Cardiac fibroblast (primary cell): ENCODE data around the gene CYB5B.

Experiments used
- DNase-seq, 2 donors: peaks; one replicate each; pipeline versions ENCODE4 v3.0.0 to v3.0.0-alpha.2; 2010; ENCODE audit warnings: low read depth in 2 of 2
- H3K4me3 ChIP-seq, 2 donors: replicated peaks in 1 of 2; 1 replicate in 1 of 2; 2 replicates in 1 of 2; pipeline ENCODE4 v1.5.1; 2011; ENCODE audit warnings: low read depth in 2 of 2, low read length in 2 of 2, mild to moderate bottlenecking in 2 of 2, moderate library complexity in 1 of 2
- TF ChIP-seq, protein P1 (sequence below): IDR thresholded peaks from one replicate; pipeline ENCODE4 v1.5.1; 2011; ENCODE audit warnings: low read depth, mild to moderate bottlenecking, low read length, inconsistent platforms

The CYB5B gene

DNA sequence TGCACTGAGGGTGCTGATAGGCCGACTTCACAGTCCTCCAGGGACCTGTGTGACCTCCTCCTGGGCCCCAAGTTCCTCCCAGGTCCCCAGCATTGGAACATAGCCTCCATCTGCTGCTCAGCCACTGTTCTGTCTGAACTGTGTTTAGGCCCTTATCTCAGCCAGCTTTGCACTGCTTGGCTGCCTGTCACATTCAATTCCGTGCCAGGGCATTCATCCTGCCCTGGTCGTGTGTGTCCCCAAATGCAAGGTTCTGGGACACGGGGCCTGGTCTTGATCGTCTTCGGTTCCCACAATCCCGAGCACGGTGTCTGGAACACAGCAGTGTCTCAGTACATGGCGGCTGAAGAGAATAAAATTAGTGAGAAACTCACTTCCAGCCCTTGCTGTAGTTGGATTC, 71.4 kb downstream of the CYB5B start:
- TF ChIP-seq, protein P1, sequence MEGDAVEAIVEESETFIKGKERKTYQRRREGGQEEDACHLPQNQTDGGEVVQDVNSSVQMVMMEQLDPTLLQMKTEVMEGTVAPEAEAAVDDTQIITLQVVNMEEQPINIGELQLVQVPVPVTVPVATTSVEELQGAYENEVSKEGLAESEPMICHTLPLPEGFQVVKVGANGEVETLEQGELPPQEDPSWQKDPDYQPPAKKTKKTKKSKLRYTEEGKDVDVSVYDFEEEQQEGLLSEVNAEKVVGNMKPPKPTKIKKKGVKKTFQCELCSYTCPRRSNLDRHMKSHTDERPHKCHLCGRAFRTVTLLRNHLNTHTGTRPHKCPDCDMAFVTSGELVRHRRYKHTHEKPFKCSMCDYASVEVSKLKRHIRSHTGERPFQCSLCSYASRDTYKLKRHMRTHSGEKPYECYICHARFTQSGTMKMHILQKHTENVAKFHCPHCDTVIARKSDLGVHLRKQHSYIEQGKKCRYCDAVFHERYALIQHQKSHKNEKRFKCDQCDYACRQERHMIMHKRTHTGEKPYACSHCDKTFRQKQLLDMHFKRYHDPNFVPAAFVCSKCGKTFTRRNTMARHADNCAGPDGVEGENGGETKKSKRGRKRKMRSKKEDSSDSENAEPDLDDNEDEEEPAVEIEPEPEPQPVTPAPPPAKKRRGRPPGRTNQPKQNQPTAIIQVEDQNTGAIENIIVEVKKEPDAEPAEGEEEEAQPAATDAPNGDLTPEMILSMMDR = no peak

DNA sequence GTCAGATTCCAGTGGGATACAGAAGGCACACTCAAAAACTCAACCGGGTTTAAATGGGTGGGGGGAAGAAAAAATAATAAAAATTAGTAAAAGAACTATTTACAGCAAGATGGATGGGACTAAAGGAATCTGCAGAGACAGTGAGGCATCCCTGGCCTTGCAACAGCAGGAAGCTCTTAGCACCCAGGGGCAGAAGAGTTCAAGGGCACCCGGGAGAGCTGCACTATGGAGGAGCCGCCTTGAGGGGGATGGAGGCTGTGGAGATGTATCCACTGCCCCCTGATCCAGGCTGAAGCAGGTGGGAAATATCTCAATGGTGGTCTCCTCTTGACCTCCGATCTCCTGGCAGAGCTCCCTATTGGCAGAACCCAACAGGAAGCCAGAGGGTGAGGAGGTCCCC, 72.0 kb downstream of the CYB5B start:
- no peak overlapping the region for H3K4me3 ChIP-seq
- TF ChIP-seq, protein P1 = no peak
- DNase-seq = no peak

More for the DNA sequence above, 71.4 kb downstream of the CYB5B start:
- no peak overlapping the region for H3K4me3 ChIP-seq
- no peak for DNase-seq

DNA sequence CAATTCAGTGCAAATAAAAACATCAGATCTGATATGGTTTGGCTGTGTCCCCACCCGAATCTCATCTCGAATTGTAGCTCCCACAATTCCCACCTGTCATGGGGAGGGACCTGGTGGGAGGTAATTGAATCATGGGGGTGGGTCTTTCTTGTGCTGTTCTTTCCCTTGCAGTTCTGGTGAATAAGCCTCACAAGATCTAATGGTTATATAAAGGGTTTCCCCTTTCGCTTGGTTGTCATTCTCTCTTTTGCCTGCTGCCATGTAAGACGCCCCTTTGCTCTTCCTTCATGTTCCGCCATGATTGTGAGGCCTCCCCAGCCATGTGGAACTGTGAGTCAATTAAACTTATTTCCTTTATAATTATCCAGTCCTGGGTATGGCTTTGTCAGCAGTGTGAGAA, 72.5 kb downstream of the CYB5B start:
- TF ChIP-seq, protein P1 = no peak
- H3K4me3 ChIP-seq = no peak overlapping the region
- no peak for DNase-seq

DNA sequence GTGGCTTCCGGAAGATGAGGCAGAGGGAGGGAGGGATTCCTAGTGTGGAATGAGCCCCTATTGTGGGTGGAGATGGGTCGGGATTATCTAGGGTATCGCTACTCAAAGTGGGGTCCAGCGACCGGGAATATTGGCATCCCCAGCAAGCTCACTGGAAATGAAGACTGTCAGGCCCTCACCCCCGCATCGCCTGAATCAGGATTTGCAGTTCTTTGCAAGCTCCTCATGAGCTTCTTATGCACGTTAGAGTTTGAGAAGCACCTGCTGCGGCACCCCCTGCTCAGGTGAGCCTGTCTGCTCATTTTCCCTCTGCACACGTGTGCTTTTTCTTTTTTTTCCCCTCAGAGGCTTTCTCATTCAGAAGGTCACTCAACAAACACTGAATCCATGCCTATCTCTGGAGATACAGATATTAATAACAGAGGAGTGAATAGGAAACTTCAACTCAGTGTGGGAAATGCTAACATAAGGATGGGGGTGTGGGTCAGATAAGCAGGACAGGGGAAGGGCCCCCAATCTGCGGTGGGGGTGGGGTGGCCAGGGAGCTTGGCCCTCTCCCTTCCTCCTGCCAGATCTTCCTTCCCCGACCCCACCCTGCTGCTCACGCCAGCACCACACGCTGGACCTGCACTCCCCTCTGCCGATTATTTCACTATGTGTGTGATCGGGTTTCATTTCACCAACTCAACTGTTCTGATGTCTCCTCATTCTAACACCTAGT, 73.6 kb downstream of the CYB5B start:
- TF ChIP-seq, protein P1 = no peak
- no peak overlapping the region for H3K4me3 ChIP-seq
- no peak for DNase-seq

DNA sequence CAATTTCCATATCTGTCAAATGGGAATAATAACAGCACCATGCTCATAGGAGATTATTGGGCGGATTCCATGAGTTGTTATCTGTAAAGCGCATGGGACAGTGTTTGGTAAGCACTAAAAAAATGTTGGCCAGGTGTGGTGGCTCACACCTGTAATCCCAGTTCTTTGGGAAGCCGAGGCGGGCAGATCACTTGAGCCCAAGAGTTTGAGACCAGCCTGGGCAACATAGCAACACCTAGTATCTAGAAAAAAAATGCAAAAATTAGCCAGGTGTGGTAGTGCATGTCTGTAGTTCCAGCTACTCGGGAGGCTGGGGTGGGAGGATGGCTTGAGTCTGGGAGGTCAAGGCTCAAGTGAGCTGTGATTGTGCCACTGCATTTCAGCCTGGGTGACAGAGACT, 74.5 kb downstream of the CYB5B start:
- TF ChIP-seq, protein P1 = no peak
- no peak overlapping the region for H3K4me3 ChIP-seq
- no peak for DNase-seq

DNA sequence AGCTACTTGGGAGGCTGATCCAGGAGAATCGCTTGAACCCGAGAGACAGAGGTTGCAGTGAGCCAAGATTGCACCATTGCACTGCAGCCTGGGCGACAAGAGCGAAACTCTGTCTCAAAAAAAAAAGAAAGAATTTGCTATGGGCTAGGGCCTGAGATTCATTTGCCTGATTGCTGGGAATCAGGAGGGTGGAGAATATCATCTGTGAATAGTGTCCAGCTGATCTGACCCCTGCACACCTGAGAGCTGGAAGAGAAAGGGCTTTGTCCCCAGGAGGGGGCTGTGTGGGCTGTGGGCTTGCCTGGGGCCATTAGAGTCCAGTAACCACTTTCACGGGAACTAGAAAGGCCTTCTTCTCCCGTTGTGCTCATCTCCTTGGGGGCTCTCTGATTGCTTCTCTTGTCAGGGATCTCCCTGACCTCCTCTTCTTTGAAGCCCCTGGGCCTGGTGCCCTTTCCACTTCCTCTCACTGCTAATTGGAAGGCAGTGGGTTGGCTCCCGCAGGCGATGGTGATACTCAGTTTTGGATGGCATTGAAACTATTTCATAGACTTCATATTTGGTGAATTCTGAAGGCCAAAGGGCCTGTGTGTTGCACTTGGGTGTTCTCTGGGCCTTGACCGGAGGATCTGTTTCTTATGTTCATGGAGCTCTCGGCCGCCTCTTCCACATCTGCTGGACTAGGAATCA, 75.3 kb downstream of the CYB5B start:
- TF ChIP-seq, protein P1 = no peak
- no peak for DNase-seq

More for the DNA sequence above, 75.3 kb downstream of the CYB5B start:
- no peak overlapping the region for H3K4me3 ChIP-seq
